Stimulated activated CD4-positive, alpha-beta T cell treated with anti-CD3 and anti-CD28 coated beads, TNF-alpha, amount 100 ng/mL, for 24 hours (primary cell): Measurements from ENCODE around the gene SERPINH1.
"Not testable (repeated sequence)": the region's sequence is repeated elsewhere in the genome, so short reads cannot be mapped to it uniquely, and the experiment has no call there.

ENCODE experiments used
- DNase-seq, 3 experiments: peaks; one replicate each; pipeline ENCODE4 v3.0.0-alpha.2; 2020; ENCODE audit warnings: low read depth in 3 of 3

The SERPINH1 gene

GRCh38 chr11:75574698-75575602, 12.9 kb downstream of the SERPINH1 start:
- DNase-seq, result no peak

GRCh38 chr11:75576017-75576416, 14.0 kb downstream of the SERPINH1 start:
- no peak for DNase-seq

GRCh38 chr11:75576499-75576918, 14.5 kb downstream of the SERPINH1 start:
- DNase-seq, result no peak

GRCh38 chr11:75577207-75577606, 15.2 kb downstream of the SERPINH1 start:
- DNase-seq, result peak in 2 of 3 experiments; percentile 45 to 57

- DNase-seq, result no peak
Measured at GRCh38 chr11:75578977-75579376, 16.9 kb downstream of the SERPINH1 start.

- DNase-seq, result no peak
Measured at GRCh38 chr11:75579841-75580240, 17.8 kb downstream of the SERPINH1 start.

- no peak for DNase-seq
Measured at GRCh38 chr11:75582506-75582894, 20.4 kb downstream of the SERPINH1 start.

- peak in 2 of 3 experiments; percentile 16 to 17 for DNase-seq
Measured at GRCh38 chr11:75582895-75583717, 21.1 kb downstream of the SERPINH1 start.

GRCh38 chr11:75583718-75584658, 21.9 kb downstream of the SERPINH1 start:
- DNase-seq, result no peak

GRCh38 chr11:75584659-75585292, 22.7 kb downstream of the SERPINH1 start:
- not testable (repeated sequence) for DNase-seq

GRCh38 chr11:75585293-75585670, 23.2 kb downstream of the SERPINH1 start:
- no peak for DNase-seq

GRCh38 chr11:75586395-75586794, 24.3 kb downstream of the SERPINH1 start:
- no peak for DNase-seq

- DNase-seq, result no peak
Measured at GRCh38 chr11:75588051-75588481, 26.0 kb downstream of the SERPINH1 start.

- no peak for DNase-seq
Measured at GRCh38 chr11:75589051-75589450, 27.0 kb downstream of the SERPINH1 start.

GRCh38 chr11:75589933-75590332, 27.9 kb downstream of the SERPINH1 start:
- DNase-seq, result no peak

GRCh38 chr11:75591371-75591770, 29.3 kb downstream of the SERPINH1 start:
- no peak for DNase-seq

GRCh38 chr11:75591966-75592365, 29.9 kb downstream of the SERPINH1 start:
- no peak for DNase-seq

GRCh38 chr11:75592715-75593114, 30.7 kb downstream of the SERPINH1 start:
- no peak for DNase-seq

GRCh38 chr11:75593286-75593915, 31.3 kb downstream of the SERPINH1 start:
- DNase-seq, result no peak

- DNase-seq, result no peak
Measured at GRCh38 chr11:75594211-75594610, 32.2 kb downstream of the SERPINH1 start.
